GM19238 (cell line): ENCODE results near the gene RFFL.
"Not testable (repeated sequence)": the region's sequence is repeated elsewhere in the genome, so short reads cannot be mapped to it uniquely, and the experiment has no call there.

Experiments used
- DNase-seq: peaks from one replicate; pipeline ENCODE4 v3.0.0; 2011; ENCODE audit warnings: low spot score; ENCODE audit not compliant: insufficient read length

The RFFL gene

DNA sequence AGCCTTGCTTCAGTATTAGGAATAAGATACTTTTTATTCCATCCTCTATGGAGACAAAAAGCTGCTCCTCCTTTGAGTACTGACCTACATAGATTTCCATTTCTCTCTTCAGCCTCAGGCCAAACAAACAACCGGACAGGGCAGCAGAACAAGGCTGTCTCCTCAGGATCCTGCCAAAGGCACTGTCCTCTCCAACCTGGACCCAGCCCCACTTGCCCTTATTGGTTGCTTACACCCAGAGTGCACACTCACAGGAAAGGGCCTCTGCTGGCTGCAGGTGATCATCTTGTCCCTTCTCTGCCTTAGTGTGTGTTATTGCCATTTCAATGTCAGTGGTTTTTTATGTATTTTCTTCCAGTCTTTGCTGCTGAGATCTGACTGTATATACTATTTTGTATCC lies 56.5 kb downstream of the RFFL start:
- DNase-seq, result no peak

DNA sequence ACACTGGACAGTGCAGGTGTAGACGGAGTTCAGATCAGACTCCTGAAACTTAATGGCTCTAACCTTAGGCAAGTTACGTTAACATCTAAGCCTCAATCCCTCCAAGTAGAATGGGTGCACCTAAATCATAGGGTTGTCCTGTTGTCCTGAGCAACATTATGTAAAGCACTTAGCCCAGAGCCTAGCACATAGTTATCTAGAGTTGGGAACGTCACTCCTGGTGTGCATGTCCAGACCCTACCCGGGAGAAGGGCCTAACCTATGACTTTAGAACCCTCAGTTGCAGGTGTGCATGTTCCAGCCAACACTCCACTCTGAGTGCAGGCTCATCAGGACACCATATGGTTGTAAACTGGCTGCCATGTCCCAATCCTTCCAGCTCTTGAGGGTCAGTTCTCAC lies 57.2 kb downstream of the RFFL start:
- no peak for DNase-seq

DNA sequence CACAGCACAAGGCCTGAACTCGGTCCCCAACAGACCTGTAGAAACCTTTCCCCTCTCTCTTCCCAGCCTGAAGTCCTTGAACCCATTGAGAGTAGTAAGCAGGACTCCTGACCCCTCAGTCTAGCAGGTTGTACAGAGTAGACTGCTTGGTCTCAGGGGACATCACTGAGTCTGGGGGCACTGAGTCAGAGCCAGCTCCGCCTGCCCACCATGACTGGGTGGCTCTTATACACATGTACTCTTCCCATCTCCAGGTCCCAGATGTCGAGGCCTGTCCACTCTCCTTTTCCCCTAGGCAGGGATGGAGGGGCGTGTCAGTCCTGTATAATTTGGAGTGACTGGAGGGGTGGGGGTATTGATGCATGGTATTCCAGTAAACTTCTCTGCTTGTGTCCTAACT lies 59.7 kb downstream of the RFFL start:
- DNase-seq, result no peak

DNA sequence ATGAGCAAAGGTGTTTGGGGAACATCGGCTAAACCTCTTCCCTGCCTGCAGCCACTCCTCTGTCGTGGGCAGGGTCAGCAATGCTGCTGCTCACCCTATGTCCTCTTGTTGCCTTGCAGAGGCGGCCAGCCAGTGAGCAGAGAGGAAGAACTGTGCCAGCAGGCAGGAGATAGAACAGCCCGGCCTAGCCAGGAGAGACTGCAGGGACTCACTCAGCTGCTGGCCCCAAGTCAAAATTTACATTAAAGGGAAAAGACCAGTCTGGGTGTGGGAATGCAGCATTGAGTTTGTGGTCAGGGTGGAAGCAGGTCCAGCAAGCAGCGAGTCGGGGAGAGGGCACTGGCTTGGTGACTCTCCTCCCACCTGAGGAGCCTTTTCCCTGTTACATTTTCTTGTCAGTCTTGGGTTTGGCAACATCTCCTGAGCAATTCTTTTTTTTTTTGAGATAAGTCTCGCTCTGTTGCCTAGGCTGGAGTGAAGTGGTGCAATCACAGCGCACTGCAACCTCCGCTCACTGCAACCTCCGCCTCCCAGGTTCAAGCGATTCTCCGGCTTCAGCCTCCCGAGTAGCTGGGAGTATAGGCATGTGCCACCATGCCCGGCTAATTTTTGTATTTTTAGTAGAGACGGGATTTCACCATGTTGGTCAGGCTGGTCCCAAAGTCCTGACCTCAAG lies 60.5 kb downstream of the RFFL start:
- no peak for DNase-seq

DNA sequence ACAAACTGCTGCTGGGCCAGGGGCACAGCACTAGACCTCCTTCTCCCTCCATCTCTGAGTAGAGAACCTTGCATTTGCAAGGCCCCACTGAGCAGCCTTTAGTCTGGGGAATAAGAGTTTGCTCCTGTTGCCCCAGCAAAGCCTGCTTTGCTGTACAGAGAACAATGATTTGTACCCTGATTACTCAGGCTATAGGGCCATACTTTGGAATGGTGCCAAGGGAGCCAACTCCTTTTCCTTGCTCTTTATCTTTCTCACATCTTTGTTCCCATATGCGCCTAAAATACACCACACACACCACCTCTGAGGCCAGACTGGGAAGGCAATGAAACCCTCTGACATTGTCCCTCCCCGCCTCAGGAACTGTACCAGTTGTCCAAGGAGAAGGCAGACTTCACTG lies 62.0 kb downstream of the RFFL start:
- DNase-seq, result no peak

DNA sequence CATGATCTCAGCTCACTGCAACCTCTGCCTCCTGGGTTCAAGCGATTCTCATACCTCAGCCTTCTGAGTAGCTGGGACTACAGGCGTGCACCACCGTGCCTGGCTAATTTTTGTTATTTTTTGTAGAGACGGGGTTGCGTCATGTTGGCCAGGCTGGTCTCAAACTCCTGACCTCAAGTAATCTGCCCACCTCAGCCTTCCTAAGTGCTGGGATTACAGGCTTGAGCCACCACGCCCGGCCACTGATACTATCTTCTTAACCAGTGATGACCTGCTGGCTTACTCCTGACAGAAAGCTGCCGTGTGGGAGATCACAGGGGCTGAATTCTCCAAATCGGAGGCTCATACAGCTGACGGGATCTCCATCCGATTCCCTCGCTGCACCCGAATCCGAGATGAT lies 62.5 kb downstream of the RFFL start:
- DNase-seq, result not testable (repeated sequence)

DNA sequence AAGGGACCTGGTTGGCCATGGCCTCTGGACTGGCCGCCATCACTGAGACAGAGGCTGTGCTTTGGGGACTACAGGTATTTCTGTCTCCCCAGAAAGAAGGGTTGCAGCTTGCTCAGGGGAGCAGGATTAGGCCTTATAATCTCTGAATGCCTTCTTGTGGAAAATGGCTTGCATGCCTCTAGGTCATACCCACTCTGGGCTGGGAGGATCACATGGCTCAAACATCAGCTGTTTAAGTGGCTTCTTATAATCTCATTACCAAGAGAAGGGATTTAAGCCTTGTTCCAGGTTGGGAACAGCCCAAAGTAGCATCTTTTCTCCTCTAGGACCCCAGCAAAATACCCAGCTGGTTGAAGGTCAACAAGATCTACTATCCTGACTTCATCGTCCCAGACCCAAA lies 64.1 kb downstream of the RFFL start:
- DNase-seq, result no peak

DNA sequence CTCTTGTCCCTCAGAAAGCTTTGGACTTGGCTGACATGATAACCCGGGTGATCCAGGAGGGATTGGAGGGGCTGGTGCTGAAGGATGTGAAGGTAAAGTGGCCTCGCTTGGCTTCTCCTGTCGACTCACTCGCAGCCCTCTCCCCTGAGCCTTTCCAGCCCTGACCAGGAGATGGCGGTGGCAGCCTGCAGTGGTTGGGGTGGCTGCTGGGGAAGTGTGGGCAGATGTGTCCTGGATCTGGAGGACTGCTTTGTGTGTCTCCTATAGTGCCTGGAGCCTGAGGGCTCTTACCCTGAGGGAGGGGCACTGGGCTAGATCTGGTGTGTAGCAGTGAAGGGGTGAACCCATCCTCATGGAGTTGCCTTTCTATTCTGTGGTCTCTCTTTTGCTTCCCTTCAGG lies 65.3 kb downstream of the RFFL start:
- DNase-seq, result peak; percentile 87

DNA sequence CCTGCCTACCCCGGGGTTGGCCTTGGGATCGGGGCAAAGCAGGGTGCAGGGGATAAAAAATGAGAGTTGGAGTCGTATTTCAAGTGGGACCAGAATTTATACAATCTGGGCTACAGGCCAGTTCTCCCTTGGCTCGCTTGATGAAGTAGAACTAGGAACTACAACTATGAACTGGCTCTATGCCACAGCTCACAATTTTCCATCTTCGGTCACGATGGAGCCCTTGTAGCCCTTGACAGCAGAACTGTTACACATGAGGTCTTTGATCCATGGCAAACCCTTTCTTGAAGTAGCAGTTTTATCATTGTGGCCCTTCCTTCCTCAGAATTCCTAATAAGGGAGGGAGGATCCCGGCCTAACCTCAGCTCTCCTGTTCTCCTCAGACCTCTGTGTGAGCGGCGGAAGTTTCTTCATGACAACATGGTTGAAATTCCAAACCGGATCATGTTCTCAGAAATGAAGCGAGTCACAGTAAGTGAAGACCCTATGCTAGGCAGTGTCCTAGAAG lies 66.1 kb downstream of the RFFL start:
- no peak for DNase-seq

DNA sequence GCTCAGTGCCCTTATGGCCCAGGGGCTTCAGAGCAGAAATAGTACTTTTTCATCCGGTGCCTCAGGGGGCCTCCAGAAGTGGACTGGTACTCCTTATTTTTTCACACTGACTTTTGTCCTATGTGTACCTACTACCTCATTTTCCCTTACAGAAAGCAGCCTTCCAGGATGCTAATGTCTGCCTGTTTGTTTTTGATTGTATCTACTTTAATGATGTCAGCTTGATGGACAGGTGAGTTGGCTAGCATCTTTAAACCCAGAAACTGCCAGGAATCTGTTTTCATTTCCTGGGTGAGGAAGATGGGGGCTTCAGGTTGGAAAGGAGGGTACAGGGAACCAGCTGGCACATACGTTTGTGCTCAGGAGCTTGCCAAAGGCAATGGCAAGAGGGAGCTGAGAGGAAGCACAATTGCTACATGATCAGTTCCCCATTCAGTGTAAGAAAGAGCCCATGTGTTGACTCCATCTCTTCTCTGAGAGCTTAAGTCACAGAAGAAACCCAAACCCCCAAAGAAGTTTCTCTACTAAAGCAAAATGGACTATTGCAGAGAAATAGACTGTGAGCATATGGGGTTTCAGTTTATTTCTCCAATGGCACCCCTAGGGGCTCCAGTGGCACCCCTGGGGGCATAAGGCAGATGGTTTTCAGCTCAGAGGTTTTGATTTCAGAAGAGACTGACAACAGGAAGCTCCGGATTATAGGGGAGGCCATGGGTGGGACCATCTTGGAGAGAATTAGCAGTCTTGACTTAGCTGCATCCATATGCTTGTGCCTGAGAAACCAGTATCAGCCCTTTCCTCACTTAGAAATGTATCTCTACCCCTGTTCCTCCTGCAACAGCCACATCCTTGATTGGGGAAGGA lies 66.9 kb downstream of the RFFL start:
- DNase-seq, result no peak

DNA sequence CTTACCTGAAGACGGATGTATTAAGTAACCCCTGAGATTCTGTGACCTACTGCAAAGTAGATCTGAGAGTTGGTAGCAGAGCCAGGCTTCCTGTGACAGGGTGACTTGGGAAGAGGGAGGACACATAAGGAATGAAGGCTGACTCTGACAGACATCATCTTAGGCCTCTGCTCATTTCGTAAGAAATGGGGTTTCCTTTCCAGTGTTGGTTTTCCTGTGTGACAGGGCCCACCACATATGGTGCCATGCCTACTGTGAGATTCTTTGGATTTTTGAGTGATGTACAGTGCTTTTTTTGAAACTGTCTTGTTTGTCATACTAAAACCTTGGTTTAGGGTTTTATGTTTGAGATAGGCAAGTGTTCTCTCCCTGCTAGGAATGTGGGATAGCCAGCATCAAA lies 70.5 kb downstream of the RFFL start:
- DNase-seq, result no peak

DNA sequence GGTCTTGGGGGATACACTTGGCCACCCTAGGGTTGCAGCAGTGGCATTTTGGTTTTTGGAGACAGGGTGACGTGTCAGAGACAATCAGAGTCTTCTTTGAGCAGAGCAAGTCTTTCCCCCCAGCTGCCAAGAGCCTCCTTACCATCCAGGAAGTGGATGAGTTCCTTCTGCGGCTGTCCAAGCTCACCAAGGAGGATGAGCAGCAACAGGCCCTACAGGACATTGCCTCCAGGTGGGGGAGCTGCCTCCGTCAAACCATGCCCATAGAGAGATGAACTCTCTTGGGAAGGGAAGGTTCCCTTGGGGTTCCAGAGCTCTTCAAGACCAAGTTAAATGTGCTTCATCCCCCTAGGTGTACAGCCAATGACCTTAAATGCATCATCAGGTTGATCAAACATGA lies 71.9 kb downstream of the RFFL start:
- DNase-seq, result no peak

DNA sequence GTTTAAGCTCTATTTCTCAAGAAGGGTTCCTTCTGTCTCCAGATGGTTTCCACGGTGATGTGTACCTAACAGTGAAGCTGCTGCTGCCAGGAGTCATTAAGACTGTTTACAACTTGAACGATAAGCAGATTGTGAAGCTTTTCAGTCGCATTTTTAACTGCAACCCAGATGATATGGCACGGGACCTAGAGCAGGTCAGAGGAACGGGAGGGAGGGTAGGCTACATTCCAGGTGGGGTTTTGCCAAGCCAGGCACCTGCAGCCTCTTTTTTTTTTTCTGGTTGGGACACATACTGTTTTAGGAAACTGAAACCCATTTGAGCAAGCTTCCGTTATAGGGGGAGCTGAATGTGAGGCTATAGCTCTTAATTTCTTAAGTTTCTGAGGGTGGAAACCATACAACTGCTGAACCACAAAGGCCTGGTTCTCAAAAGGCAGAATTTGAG lies 72.6 kb downstream of the RFFL start:
- DNase-seq, result no peak

DNA sequence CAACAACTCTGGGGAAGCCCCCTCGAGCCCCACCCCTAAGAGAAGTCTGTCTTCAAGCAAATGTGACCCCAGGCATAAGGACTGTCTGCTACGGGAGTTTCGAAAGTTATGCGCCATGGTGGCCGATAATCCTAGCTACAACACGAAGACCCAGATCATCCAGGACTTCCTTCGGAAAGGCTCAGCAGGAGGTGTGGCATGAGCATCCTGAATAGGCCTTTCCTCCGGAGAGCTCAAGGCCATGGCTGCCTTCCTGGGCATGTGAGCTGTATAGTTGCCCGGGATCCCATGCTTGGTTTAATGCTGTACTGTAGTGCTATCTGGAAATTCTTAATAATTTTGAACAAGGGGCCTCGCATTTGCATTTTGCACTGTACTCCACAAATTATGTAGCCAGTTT lies 74.0 kb downstream of the RFFL start:
- no peak for DNase-seq

DNA sequence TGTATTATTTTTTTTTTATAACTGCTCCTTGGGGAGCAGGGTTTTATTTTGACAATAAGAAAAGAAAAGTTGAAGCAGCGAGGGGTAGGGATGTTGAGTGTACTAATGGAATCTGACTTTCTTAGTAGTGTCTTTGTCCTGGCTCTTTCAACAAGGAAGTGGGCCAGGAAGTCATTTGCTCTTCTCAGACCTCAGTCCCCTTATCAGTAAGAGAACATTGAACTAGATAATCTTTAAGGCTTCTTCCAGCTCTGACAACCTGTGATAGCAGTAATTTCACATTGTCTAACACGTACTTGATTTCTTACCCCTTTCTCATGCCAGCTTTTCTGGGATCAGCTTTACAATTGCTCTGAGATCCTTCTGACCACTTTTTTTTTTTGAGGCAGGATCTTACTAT lies 74.9 kb downstream of the RFFL start:
- no peak for DNase-seq

DNA sequence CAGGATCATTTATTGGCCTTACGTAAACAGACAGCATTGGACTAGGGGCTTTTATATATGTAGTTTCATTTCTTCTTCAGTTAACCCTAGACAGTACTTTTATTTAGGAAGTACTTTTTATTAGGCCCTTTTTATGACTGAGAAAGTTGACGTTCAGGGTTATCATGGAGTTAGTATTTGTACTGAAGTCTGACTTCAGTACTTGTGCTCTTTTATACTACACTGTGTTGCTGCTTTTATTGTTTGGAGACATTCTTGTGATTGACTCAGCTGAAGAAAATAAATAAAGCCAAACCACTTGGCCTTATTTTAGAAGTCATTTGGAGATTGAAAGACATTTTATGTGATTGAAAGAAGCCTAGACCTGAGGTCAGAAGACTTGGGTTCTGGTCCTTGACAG lies 76.3 kb downstream of the RFFL start:
- DNase-seq, result no peak

DNA sequence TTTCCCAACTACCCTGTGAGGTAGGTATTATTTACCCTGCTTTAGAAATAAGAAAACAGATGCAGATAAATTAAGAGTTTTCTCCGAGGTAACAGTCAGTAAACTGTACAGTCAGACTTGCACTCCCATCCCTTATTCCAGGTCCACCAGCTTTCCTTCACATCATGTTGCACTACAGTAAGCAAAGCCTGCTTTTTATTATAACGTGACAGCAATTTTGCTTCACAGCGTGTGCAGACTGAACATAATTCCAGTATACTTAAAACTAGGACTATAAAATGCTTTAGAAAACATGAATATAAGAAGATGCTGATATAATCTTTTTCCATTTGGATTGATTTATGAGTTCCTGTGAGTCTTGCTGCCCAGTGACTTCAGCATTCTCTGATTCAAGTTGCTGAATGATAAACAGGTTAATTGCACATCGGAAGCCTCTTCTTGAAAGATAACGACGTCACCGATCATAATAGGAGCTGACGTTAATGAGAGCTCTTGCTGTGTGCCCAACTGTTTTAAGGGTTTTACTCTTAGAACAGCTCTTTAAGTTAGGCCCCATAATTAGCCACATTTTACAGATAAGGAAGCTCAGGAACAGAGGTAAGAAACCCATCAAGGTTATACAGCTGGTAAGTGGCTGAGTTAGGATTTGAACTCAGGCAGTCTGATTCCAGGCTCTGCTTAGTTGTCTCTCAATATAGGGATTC lies 81.8 kb downstream of the RFFL start:
- DNase-seq, result no peak

DNA sequence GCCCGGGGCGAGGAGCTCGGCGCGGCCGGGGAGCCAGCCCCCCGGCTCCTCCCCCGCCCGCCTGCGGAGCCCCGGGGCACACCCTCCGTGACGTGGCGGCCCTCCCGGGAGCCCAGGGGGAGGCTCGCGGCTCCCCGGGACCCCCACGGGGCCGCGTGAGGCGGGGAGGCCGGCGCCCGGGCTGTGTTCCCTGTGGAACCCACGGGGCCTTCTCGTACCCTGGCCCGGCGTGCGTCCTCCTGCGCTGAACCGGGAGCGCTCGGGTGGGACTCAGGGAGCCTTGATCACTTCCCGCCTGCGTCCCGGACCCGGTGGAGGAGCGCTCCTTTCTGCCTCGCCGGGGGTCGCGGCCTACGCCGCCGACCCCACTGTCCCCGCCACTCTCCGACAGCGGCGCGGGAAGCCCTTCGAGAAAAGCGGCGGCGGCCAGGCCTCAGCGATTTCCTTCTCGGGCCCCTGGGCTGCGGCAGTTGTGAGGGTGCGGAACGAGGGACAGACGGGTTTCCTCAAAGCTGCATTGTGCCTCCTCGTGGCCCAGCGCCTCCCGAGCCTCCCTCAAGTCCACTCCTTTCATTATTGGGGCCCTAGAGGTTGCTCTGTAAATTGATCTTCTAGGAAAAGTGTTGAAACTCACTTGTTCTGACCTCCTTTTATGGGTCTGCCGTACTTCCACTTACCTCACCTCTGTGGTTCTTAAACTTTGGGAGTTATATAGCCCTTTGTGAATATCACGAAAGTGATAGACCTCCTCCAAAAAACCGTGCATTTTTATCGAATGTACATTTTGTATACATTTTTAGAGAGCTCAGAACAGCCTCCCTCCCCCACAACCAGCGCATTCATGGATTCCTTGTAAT lies 82.6 kb downstream of the RFFL start:
- DNase-seq, result peak; percentile 86

DNA sequence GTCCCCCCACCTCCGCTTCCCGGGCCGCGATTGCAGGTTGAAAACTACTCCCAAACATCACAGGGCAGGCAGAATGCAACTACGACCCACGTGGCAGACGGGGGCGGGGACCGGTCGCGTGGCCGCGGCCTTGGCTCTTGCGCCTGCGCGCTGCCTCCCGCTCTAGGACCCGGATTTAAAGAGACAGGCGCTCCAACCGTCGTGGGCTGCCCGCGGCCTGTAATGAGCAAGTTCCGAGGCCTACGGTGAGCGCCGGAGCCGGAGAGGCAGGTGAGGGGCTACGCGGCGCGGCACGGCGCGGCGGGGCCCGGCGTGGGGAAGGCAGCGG lies 83.2 kb downstream of the RFFL start, which contains the start of gene LIG3:
Gene LIG3, plus strand, starts transcription at position 160 of the 328 bp plus-strand sequence. CDS start 2,494 bp downstream, outside the sequence.
- peak; percentile 95 for DNase-seq

DNA sequence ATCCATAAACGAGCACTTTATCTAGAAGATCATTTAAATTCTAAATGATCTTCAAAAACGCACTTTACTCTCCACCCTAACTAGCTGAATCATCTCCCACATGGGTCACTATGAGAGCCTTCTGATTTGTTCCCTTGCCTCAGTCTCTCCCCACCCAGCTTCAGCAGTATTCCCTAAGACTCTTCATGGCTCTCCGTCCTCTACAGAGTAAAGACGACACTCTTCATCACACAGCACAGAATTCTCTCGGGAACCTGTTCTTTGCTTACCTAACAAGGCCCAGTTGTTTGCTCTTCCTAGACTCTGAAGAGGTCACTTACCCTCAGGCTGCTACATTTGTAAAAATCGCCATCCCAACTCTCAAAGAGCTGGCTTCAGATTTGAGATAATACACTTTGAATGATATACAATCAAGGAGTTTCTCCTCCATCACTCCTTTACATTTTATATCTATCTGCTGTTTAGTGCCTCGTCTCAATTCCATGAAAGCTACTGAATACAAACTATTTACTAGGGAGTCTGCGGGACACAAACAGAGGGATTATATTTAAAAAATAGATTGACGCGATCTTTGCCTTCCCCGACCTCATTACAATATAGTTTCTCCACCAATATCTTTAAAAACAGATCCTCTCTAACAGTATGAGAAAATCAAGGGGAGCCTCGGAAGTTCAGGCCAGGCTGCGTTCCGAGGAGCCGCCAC lies 83.7 kb downstream of the RFFL start:
- DNase-seq, result no peak

DNA sequence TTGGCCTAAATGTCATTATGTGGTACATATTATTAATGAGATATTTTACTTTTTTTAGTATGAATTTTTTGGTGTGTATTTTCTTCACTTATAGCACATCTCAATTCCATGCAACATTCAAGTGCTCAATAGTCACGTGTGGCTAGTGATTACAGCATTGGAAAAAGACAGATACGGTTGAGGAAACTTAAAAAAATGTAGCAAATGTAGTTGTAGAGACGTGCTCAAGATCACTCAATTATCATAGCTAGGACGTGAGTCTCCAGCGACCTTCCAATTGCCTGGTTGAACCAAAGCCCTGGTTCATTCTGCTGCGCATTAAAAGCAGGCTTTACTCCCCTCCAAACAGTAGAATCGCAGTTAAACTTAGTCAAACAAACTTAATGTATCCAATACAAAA lies 84.4 kb downstream of the RFFL start:
- no peak for DNase-seq
